IPS-18a (cell line): Measurements from ENCODE around the gene DGAT2.

ENCODE experiments used
- H3K27ac ChIP-seq: one replicate; pipeline ENCODE4 v1.5.1; 2013; ENCODE audit warnings: low read length
- H3K27me3 ChIP-seq: one replicate; pipeline ENCODE4 v1.6.1; 2013; ENCODE audit warnings: mild to moderate bottlenecking, low read length; ENCODE audit not compliant: control insufficient read depth, insufficient read depth
- H3K36me3 ChIP-seq: one replicate; pipeline ENCODE4 v1.6.1; 2013; ENCODE audit warnings: low read depth, low read length; ENCODE audit not compliant: control insufficient read depth
- H3K4me1 ChIP-seq: one replicate; pipeline ENCODE4 v1.6.1; 2013; ENCODE audit warnings: low read depth, low read length; ENCODE audit not compliant: control insufficient read depth
- H3K4me3 ChIP-seq: one replicate; pipeline ENCODE4 v1.5.1; 2013; ENCODE audit warnings: low read length
- H3K9ac ChIP-seq: one replicate; pipeline ENCODE4 v1.6.1; 2013; ENCODE audit warnings: mild to moderate bottlenecking, low read length, moderate library complexity
- H3K9me3 ChIP-seq: one replicate; pipeline ENCODE4 v1.6.1; 2013; ENCODE audit warnings: low read depth, low read length; ENCODE audit not compliant: control insufficient read depth

Gene DGAT2

DNA sequence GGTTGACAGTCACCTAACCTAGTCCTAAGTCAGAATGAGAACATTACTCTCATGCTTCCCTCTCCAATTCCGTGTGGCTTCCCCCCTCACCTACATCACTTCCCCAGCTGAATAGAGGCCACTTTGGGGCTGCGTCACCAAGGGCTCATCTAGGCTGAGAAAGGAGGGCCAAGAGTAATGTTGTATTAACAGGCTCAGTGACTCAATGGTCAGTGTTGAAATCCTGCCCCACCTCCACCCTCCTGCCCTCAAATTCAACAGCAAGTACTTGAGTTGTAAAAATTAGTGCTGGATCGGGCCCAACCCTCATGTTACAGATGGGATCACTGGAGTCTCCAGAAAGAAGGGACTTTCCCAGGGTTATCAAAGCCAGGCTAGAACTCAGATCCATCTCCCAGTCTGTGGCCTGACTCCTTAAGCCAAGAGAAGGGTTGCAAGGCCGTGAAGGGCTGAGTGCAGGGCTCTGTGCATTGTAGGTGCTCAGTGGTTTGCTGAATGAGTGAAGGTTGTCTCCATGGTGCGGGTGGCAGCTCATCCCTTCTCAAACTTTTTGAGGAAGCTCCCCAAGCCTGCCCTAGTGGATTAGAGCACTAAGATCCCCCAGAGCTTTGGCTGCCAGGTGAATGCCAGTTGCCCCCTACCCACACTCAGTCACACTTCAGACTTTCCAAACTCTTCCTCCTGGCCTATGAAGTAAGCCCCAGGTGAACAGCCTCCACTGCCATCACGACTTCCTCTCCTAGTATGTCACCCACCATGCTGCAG is 3.2 kb downstream of the DGAT2 start:
- peaks cover 13% of the 10 kb centered on the region for H3K4me1 ChIP-seq
- H3K27me3 ChIP-seq, result peaks cover 50% of the 10 kb centered on the region
- H3K36me3 ChIP-seq, result no peaks in the 10 kb centered on the region
- H3K9me3 ChIP-seq, result no peaks in the 10 kb centered on the region
- H3K4me3 ChIP-seq, result no peak overlapping the region
- no peak overlapping the region for H3K27ac ChIP-seq
- no peak overlapping the region for H3K9ac ChIP-seq

DNA sequence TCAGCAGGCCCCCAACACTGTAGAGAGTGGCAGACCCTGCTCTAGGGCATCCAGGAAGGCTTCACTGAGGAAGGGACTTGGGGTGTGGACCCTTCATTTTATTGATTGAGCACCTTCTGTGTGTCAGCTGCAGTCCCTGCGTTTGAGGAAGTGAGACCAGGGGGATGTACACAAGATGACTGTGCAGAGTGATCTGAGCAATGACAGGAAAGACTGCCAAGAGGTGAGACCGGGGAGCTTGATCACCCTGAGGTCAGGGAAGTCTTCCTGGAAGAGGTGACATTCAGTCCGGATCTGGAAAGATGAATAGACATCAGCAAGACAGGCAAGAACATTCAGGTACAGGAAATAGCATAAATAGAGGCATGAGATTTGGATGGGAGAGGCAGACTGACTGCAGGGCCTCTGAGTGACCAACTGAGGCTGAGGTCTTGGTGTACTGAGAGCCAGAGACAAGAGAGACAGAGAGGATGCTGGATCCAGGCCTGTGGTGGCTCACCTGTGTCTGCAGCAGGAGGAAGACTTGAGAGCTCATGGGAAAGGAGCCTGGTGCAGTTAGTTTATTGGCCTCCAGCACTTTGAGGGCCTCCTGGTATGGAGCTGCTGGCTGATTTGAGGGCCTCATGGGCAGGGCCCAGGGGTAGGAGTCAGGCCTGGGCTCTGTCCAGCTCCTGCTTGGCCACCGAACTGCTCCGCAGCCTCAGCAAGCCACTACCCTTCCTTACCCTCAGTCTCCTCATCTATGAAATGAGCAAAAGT is 5.2 kb downstream of the DGAT2 start:
- no peaks in the 10 kb centered on the region for H3K9me3 ChIP-seq
- peaks cover 13% of the 10 kb centered on the region for H3K4me1 ChIP-seq
- H3K9ac ChIP-seq, result no peak overlapping the region
- no peak overlapping the region for H3K4me3 ChIP-seq
- no peaks in the 10 kb centered on the region for H3K36me3 ChIP-seq
- peaks cover 31% of the 10 kb centered on the region for H3K27me3 ChIP-seq
- no peak overlapping the region for H3K27ac ChIP-seq

DNA sequence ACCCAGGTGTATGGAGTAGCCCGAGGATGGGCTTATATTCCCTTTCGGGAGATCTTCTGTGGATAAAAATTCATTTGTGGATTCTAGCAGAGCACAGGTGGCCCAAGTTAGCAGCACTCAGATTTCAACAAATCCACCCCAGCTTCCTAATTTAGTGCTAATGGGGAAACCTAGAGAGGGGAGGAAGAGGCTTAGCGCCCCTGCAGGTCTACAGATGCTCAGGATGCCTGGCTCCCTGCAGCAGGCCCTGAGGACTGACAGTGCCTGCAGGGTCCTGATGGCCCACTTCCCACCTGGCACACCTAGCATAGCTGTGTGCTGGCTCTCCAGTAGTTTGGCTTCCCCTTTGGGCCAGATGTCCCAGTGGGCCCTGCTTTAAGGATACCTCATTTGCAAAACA is 6.5 kb downstream of the DGAT2 start:
- Histone ChIP-seq H3K27me3 (peaks cover 18% of the 10 kb centered on the region), H3K9me3 (no peaks in the 10 kb centered on the region), H3K4me3 (no peak overlapping the region), H3K4me1 (peaks cover 9% of the 10 kb centered on the region), H3K36me3 (no peaks in the 10 kb centered on the region), H3K9ac (no peak overlapping the region), H3K27ac (no peak overlapping the region)

DNA sequence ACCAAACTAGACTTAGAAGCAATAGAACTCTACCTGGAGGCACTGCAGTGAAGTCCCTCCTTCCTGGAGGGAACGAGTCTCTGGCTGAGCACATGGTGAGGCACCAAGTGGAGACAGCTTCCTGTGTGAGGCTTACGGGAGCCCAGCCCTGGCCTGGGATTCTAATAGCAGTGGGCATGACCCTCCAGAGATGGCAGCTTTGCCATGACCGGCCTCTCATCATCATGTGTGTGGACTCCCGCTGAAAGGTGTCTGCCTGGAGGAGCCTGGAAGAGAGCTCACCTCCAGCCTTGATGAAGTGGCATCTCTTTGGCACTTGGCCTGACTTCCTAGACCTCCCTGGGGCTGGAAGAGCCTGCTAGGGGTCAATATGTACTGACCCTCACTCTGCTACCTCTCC is 8.0 kb downstream of the DGAT2 start:
- H3K4me3 ChIP-seq, result no peak overlapping the region
- no peaks in the 10 kb centered on the region for H3K36me3 ChIP-seq
- peaks cover 3% of the 10 kb centered on the region for H3K27me3 ChIP-seq
- H3K4me1 ChIP-seq, result peaks cover 9% of the 10 kb centered on the region
- no peaks in the 10 kb centered on the region for H3K9me3 ChIP-seq
- no peak overlapping the region for H3K27ac ChIP-seq
- no peak overlapping the region for H3K9ac ChIP-seq

DNA sequence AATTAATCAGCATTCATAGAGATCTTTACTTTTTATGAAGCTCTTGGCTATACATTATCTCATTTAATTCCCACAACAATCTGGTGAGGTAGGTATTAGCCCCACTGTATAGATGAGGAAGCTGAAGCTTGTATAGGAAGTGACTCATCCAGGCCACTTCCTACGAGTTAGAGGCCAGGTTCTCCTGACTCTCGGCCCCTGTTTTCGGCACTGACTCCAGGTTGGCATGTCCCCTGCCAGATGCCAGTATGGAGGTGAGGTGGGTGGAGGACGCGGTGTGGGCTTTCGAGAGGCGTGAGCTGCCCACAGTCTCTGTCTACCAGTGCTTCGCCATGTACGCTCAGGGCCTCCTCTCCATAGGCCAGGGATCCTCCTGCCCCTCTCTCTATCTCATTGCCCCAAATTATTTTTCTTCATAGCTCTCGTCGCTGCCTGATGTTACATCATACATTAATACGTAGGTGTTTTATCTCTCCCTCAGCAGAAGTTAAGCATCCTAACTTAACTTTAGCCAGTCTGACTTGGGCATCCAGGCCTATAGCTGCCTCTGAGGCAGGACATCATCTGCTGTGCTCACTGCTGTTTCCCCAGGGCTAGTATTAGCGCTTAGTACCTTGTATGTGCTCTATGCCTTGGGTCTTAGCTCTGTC is 9.0 kb downstream of the DGAT2 start:
- H3K9ac ChIP-seq, result no peak overlapping the region
- no peak overlapping the region for H3K27ac ChIP-seq
- H3K36me3 ChIP-seq, result no peaks in the 10 kb centered on the region
- H3K4me3 ChIP-seq, result no peak overlapping the region
- no peaks in the 10 kb centered on the region for H3K27me3 ChIP-seq
- H3K4me1 ChIP-seq, result peaks cover 9% of the 10 kb centered on the region
- H3K9me3 ChIP-seq, result no peaks in the 10 kb centered on the region

DNA sequence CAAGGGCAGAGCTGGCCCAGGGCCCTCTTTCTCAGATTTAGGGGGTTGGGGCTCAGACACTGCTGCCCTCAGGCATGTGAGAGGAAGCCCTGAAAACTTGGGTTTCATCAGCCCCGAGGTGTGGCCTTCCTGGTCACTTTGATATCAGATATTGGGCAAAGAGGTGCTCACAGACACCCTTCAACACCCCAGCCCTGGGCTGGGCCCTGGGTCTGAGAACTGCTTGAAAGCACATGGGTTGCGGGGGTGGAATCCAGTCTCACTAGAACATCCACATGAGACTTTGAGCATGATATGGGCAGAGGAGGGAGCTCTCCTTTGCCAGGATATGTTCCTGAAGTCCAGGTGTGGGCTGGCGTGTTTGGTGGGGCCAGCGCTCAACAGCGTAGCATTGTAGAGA is 10.4 kb downstream of the DGAT2 start:
- no peaks in the 10 kb centered on the region for H3K9me3 ChIP-seq
- no peak overlapping the region for H3K4me3 ChIP-seq
- H3K4me1 ChIP-seq, result peaks cover 9% of the 10 kb centered on the region
- H3K27ac ChIP-seq, result no peak overlapping the region
- H3K36me3 ChIP-seq, result no peaks in the 10 kb centered on the region
- H3K9ac ChIP-seq, result no peak overlapping the region
- H3K27me3 ChIP-seq, result no peaks in the 10 kb centered on the region

DNA sequence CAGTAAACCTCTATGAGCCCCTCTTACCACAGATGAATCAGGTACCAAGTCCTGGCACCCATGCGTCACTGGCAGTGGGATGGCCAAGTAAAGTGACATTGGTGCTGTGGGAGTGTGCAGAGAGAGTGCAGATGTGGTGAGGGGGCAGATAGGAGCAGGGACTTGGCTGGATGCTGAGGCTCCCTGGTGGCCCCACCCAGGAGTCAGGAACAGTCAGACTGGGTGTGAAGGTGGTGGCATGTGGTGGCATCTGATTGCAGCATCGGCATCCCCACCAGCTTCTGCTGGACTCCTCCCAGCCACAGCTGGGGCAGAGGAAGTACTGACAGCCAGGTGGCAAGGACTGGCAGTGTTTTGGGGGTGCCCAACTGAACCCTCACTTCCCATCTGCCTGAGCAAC is 11.4 kb downstream of the DGAT2 start:
- Histone ChIP-seq H3K27me3 (no peaks in the 10 kb centered on the region), H3K36me3 (no peaks in the 10 kb centered on the region), H3K9ac (no peak overlapping the region), H3K9me3 (no peaks in the 10 kb centered on the region), H3K4me3 (no peak overlapping the region), H3K27ac (no peak overlapping the region), H3K4me1 (peaks cover 4% of the 10 kb centered on the region)

DNA sequence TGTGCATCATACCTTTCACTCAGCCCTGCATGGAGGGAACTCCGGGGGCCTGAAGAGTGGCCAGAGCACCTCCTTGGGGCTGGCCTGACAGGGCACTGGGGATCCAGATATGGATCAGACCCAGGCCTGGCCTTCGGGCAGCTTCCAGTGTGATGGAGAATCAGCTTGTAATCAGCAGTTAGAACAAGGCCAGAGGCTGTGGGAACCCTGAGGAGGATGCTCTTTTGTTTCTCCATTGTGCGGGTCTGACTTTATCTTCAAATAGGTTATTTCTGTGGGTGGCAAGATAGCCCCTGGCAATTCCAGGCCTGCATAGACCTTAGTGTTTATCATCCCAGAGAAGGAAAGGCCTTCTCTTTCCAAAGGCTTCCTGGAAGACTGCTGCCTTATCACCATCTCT is 12.3 kb downstream of the DGAT2 start:
- Histone ChIP-seq H3K9ac (no peak overlapping the region), H3K4me3 (no peak overlapping the region), H3K9me3 (no peaks in the 10 kb centered on the region), H3K27ac (no peak overlapping the region), H3K27me3 (no peaks in the 10 kb centered on the region), H3K4me1 (no peaks in the 10 kb centered on the region), H3K36me3 (no peaks in the 10 kb centered on the region)

DNA sequence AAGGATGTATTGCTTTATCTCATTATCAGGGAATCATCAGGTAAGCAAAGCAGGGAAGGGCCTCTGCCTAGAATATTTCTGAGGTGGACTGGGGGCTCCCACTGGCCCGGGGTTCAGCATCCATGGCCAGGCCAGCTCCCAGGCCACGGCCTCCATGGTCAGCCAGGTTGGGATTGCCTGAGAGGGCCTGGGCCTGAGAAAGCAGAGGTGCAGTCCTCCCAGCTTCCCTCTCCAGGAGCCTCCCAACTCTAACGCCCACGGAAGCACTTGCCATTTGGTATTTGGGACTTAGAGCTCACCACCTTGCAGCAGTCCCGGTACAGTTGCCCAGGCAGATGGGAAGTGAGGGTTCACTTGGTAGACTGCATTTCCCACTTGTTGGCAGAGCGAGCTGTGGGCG is 12.7 kb downstream of the DGAT2 start:
- Histone ChIP-seq H3K36me3 (no peaks in the 10 kb centered on the region), H3K4me3 (no peak overlapping the region), H3K9ac (no peak overlapping the region), H3K27ac (no peak overlapping the region), H3K9me3 (no peaks in the 10 kb centered on the region), H3K27me3 (no peaks in the 10 kb centered on the region), H3K4me1 (no peaks in the 10 kb centered on the region)

DNA sequence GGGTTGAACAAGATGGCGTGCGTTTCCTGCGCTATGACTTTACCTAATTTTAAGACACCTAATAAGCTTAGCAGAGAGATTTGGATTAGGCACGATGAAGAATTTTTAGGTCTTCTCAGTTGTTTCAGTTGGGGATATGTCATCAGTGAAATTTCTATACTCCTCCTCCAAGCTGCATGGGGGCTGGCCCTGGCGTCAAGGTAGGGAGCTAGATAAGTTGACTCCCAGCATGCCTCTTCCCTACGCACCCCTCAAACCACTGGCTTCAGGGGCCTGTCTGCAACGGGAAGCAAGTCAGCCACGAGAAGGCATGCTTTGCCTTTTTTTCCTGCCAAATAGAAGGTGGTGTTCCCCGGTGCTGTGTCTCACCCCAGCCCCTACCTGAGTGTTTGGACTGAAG is 13.3 kb downstream of the DGAT2 start:
- Histone ChIP-seq H3K9ac (no peak overlapping the region), H3K27ac (no peak overlapping the region), H3K4me3 (no peak overlapping the region), H3K9me3 (no peaks in the 10 kb centered on the region), H3K27me3 (no peaks in the 10 kb centered on the region), H3K36me3 (no peaks in the 10 kb centered on the region), H3K4me1 (no peaks in the 10 kb centered on the region)

DNA sequence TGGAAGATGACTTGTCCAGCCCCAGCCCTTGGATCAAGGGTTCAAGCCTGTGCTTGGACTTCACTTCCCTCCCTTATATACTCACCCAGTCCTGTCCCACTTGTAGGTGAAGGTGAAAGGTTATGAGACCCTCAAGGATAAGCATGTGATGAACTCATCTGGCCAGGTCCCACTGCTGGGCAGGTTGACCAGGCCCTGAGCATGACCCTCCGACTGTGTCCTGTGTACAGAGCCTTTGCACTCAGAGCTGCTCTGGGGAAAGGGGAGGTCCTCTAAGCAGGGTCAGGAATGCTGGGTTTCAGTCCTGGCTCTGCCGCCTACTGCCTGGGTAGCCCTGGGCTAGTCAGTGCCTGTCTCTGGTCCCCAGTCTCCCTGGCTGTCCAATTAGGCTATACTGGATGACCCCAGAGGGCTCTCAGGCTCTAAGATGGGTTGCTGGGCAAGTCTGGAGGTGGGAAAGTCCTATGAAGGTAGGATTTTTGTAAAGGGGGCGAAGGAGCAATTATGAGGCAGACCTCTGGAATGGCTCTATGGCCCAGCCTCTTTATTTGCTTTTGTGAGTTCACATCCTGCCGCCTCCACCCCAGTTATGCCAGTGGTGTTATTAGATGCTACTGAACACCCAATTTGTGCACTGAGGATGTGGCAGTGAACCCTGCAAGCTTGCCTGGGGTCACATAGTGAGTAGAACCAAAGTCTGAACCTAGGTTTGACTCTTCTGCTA is 14.1 kb downstream of the DGAT2 start:
- Histone ChIP-seq H3K9me3 (no peaks in the 10 kb centered on the region), H3K27me3 (no peaks in the 10 kb centered on the region), H3K9ac (no peak overlapping the region), H3K27ac (no peak overlapping the region), H3K4me1 (no peaks in the 10 kb centered on the region), H3K36me3 (no peaks in the 10 kb centered on the region), H3K4me3 (no peak overlapping the region)
